Neutrophil (primary cell): ENCODE data around the gene RALGAPA2.

Experiments used
- H3K27ac ChIP-seq: fragments of 200-600 bp; sonication (generic); 2 replicates; pipeline ENCODE4 v1.5.1; 2016; ENCODE audit warnings: mild to moderate bottlenecking, moderate library complexity
- H3K27me3 ChIP-seq: fragments of 200-600 bp; sonication (generic); 2 replicates; pipeline ENCODE4 v1.6.0; 2016; ENCODE audit warnings: mild to moderate bottlenecking
- H3K36me3 ChIP-seq: fragments of 200-600 bp; sonication (generic); 2 replicates; pipeline ENCODE4 v1.5.1; 2017
- H3K4me1 ChIP-seq, 2 experiments: fragments of 200-600 bp in 1 of 2; sonication (generic) in 1 of 2; 1 replicate in 1 of 2; 2 replicates in 1 of 2; pipeline versions ENCODE4 v1.5.1 to v1.6.1; 2013 to 2016; ENCODE audit warnings: low read depth in 1 of 2, low read length in 1 of 2, mild to moderate bottlenecking in 1 of 2, moderate library complexity in 1 of 2; ENCODE audit not compliant: control insufficient read depth in 1 of 2, insufficient read depth in 1 of 2
- H3K4me3 ChIP-seq, 2 experiments: fragments of 200-600 bp in 1 of 2; sonication (generic) in 1 of 2; 1 replicate in 1 of 2; 2 replicates in 1 of 2; pipeline ENCODE4 v1.5.1; 2013 to 2016; ENCODE audit warnings: low read depth in 1 of 2, low read length in 1 of 2, mild to moderate bottlenecking in 1 of 2, moderate library complexity in 1 of 2
- H3K9me3 ChIP-seq: fragments of 200-600 bp; sonication (generic); 2 replicates; pipeline ENCODE4 v1.5.1; 2016
- TF ChIP-seq, protein P1 (sequence below): fragments of 200-600 bp; sonication (generic); IDR thresholded peaks from 2 replicates; pipeline ENCODE4 v1.5.1; 2016; ENCODE audit warnings: antibody characterized with exemption

Gene RALGAPA2

DNA sequence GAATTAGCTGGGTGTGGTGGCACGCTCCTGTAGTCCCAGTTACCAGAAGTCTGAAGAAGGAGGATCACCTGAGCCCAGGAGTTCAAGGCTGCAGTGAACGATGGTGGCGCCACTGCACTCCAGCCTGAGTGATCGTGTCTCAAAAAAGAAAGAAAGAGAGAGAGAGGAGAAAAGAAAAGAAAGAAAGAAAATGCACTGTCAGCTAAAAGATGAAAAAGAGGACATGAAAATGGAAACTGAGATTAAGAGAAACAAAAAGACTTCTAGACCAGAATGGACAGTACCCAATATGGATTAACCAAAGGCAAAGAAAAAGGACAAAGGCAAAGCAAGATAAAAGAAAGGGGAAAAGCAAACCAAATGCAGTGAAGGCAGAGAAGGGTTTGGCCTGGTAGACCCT is 9.0 kb upstream of the RALGAPA2 start:
- H3K4me3 ChIP-seq = no peak overlapping the region
- H3K27me3 ChIP-seq = no peaks in the 10 kb centered on the region
- TF ChIP-seq, protein P1, sequence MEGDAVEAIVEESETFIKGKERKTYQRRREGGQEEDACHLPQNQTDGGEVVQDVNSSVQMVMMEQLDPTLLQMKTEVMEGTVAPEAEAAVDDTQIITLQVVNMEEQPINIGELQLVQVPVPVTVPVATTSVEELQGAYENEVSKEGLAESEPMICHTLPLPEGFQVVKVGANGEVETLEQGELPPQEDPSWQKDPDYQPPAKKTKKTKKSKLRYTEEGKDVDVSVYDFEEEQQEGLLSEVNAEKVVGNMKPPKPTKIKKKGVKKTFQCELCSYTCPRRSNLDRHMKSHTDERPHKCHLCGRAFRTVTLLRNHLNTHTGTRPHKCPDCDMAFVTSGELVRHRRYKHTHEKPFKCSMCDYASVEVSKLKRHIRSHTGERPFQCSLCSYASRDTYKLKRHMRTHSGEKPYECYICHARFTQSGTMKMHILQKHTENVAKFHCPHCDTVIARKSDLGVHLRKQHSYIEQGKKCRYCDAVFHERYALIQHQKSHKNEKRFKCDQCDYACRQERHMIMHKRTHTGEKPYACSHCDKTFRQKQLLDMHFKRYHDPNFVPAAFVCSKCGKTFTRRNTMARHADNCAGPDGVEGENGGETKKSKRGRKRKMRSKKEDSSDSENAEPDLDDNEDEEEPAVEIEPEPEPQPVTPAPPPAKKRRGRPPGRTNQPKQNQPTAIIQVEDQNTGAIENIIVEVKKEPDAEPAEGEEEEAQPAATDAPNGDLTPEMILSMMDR = no peak
- H3K27ac ChIP-seq = no peak overlapping the region
- H3K36me3 ChIP-seq = no peaks in the 10 kb centered on the region
- no peaks in the 10 kb centered on the region for H3K4me1 ChIP-seq
- H3K9me3 ChIP-seq = no peaks in the 10 kb centered on the region

DNA sequence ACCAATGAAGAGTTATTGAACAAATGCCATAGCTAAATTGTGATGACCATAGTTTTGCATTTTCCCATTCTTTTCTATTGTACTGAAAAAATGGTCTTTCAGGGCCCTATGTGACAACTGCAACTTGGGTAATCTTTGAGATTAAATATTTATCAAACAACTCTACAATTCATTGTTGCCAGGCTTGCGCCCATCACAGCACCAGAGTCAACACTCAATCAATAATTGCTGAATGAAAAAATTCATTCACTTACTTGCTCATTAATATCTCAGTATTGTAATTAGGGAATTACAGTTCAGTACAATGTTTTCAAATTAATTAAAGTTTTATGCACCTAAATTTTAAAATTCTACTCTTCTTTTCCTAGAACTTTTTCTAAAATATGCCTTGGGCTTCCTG is 7.7 kb upstream of the RALGAPA2 start:
- TF ChIP-seq, protein P1 = no peak
- Histone ChIP-seq H3K9me3 (no peaks in the 10 kb centered on the region), H3K4me1 (no peaks in the 10 kb centered on the region), H3K4me3 (no peak overlapping the region), H3K27me3 (no peaks in the 10 kb centered on the region), H3K36me3 (no peaks in the 10 kb centered on the region), H3K27ac (no peak overlapping the region)

DNA sequence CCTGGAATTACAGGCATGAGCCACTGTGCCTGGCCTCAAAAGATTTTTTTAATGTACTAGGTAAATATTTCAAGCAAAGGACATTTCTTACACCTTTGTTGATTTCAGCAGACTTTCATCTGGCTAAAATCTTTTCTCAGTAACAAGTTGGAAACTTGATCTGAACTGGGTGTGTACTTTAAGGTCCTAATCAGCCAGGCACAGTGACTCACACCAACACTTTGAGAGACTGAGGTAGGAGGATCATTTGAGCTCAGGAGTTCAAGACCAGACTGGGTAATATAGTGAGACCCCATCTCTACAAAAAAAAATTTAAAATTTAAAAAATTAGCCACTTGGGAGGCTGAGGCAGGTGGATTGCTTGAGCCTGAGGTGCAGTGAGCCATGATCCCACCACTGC is 7.0 kb upstream of the RALGAPA2 start:
- Histone ChIP-seq H3K4me3 (no peak overlapping the region), H3K9me3 (no peaks in the 10 kb centered on the region), H3K27ac (no peak overlapping the region), H3K27me3 (no peaks in the 10 kb centered on the region), H3K4me1 (no peaks in the 10 kb centered on the region), H3K36me3 (no peaks in the 10 kb centered on the region)
- TF ChIP-seq, protein P1 = no peak

DNA sequence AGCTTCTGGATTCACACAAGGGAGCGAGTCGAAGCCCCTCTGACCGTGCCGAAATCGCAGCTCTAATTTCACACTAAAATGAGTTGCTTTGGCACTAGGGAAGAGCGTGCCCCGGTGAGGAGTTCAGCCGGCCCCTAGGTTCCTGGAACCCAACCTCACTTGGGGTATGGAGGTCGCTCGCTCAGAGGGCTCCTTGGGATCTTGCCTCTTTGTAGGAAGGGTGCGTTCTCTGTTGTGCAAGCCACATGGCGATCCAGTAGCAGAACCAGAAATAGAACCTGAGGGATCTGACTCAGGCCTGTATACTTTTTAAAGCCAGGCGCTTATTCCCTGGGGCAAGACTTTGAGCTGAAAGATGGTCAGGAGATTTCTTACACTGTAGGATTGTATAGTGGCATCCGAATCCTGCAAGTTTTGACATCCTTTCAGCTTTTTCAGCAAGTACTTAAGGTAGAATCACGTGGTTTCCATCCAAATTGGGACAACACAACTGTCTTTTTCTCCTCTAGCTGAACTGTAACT is 861 bp upstream of the RALGAPA2 start:
- H3K4me3 ChIP-seq = peak overlapping the region; percentile 65 to 86
- no peaks in the 10 kb centered on the region for H3K36me3 ChIP-seq
- no peaks in the 10 kb centered on the region for H3K27me3 ChIP-seq
- no peaks in the 10 kb centered on the region for H3K9me3 ChIP-seq
- H3K4me1 ChIP-seq = peaks cover 33 to 37% of the 10 kb centered on the region in 2 experiments
- peak overlapping the region; percentile 92 for H3K27ac ChIP-seq
- TF ChIP-seq, protein P1 = no peak

DNA sequence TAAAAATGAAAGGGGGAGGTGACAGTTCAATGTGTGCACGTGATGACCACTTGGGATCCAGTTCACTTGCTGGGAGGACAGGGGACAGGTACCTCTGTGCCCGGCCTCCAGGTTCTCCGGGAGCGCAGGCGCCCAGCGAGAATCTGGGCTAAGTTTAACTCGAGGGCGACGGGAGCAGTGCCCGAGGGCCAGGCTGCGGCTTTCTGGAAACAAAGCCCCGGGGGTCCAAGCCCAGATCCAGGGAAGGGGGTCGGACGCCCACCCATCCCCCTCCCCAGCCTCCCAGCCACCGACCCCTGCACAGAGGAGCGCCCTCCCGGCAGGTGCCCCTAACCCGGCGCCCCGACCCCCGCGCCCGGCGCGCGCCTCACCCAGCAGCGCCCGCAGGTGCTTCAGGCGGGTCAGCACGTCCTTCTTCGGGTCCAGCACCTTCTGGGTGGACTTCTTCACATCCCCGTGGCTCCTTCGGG is 405 bp downstream of the RALGAPA2 start:
- H3K9me3 ChIP-seq = no peaks in the 10 kb centered on the region
- no peaks in the 10 kb centered on the region for H3K36me3 ChIP-seq
- H3K4me3 ChIP-seq = peak overlapping the region; percentile 65 to 86
- H3K4me1 ChIP-seq = peaks cover 42 to 48% of the 10 kb centered on the region in 2 experiments
- TF ChIP-seq, protein P1 = no peak
- H3K27me3 ChIP-seq = no peaks in the 10 kb centered on the region
- peak overlapping the region; percentile 92 for H3K27ac ChIP-seq
